GM19043 (cell line): ENCODE data around the gene KRTAP19-2.
"Not testable (repeated sequence)": the region's sequence is repeated elsewhere in the genome, so short reads cannot be mapped to it uniquely, and the experiment has no call there.

Experiments
- ATAC-seq: cut with Tn5 transposase; IDR thresholded peaks from one replicate; pipeline ENCODE4 v1.9.1; 2021; ENCODE audit warnings: low read depth; ENCODE audit not compliant: unreplicated experiment

The KRTAP19-2 gene

GRCh38 chr21:30487336-30487735 lies at the start of gene KRTAP19-2:
Gene KRTAP19-2 (minus strand): TSS chr21:30487436. CDS start chr21:30487348, 88 bp downstream.
- ATAC-seq, result no peak

- no peak for ATAC-seq
Observed at GRCh38 chr21:30518876-30519275, 31.6 kb upstream of the KRTAP19-2 start.

GRCh38 chr21:30515681-30516080 lies 28.4 kb upstream of the KRTAP19-2 start:
- no peak for ATAC-seq

GRCh38 chr21:30505621-30506205 lies 18.5 kb upstream of the KRTAP19-2 start:
- ATAC-seq, result not testable (repeated sequence)

- no peak for ATAC-seq
Observed at GRCh38 chr21:30502041-30502440, 14.8 kb upstream of the KRTAP19-2 start, which contains the start of gene KRTAP19-5. Gene KRTAP19-5 (minus strand): TSS chr21:30502141. CDS start chr21:30502090, 51 bp downstream.

- ATAC-seq, result no peak
Observed at GRCh38 chr21:30497065-30497464, 9.8 kb upstream of the KRTAP19-2 start, which contains the start of gene KRTAP19-4. Gene KRTAP19-4 (minus strand): TSS chr21:30497165. CDS start chr21:30497110, 55 bp downstream.

- no peak for ATAC-seq
Observed at GRCh38 chr21:30491963-30492428, 4.8 kb upstream of the KRTAP19-2 start, which contains the start of gene KRTAP19-3. Gene KRTAP19-3 (minus strand): TSS chr21:30492013. CDS start chr21:30491957, 56 bp downstream.

GRCh38 chr21:30486180-30486579 lies 1.1 kb downstream of the KRTAP19-2 start:
- ATAC-seq, result no peak

- ATAC-seq, result no peak
Observed at GRCh38 chr21:30482130-30482529, 5.1 kb downstream of the KRTAP19-2 start.

GRCh38 chr21:30480145-30480544 lies 7.1 kb downstream of the KRTAP19-2 start, which contains the start of gene KRTAP19-1:
Gene KRTAP19-1 (minus strand): TSS chr21:30480367. CDS start chr21:30480317, 50 bp downstream.
- no peak for ATAC-seq

GRCh38 chr21:30479259-30479658 lies 8.0 kb downstream of the KRTAP19-2 start:
- ATAC-seq, result no peak

- no peak for ATAC-seq
Observed at GRCh38 chr21:30478004-30478403, 9.2 kb downstream of the KRTAP19-2 start.

GRCh38 chr21:30468900-30469714 lies 18.1 kb downstream of the KRTAP19-2 start:
- ATAC-seq, result no peak

GRCh38 chr21:30463713-30464112 lies 23.5 kb downstream of the KRTAP19-2 start:
- no peak for ATAC-seq

GRCh38 chr21:30448514-30448913 lies 38.7 kb downstream of the KRTAP19-2 start:
- ATAC-seq, result no peak

GRCh38 chr21:30447056-30447455 lies 40.2 kb downstream of the KRTAP19-2 start:
- ATAC-seq, result no peak

- ATAC-seq, result no peak
Observed at GRCh38 chr21:30444204-30444603, 43.0 kb downstream of the KRTAP19-2 start.

- no peak for ATAC-seq
Observed at GRCh38 chr21:30443226-30443625, 44.0 kb downstream of the KRTAP19-2 start.

- ATAC-seq, result no peak
Observed at GRCh38 chr21:30439975-30440374, 47.3 kb downstream of the KRTAP19-2 start, which contains the start of gene KRTAP15-1. Gene KRTAP15-1 (plus strand): TSS chr21:30440275. CDS start chr21:30440328, 53 bp downstream.
